GM12873 (cell line): ENCODE measurements around the gene SNTN.

Experiments
- CTCF ChIP-seq: IDR thresholded peaks from 2 replicates; pipeline ENCODE4 v1.5.1; 2012; ENCODE audit warnings: low read depth, mild to moderate bottlenecking, moderate library complexity, low read length, control low read depth; ENCODE audit not compliant: insufficient read depth; ENCODE audit errors: missing control alignments

SNTN gene

GRCh38 chr3:63624941-63625560 lies 27.4 kb upstream of the SNTN start:
- no peak for TF ChIP-seq CTCF

- TF ChIP-seq CTCF: no peak
These were observed 20.8 kb upstream of the SNTN start for GRCh38 chr3:63631670-63632069.

- TF ChIP-seq CTCF: no peak
These were observed 17.3 kb upstream of the SNTN start for GRCh38 chr3:63635186-63635585.

- no peak for TF ChIP-seq CTCF
These were observed 12.7 kb upstream of the SNTN start for GRCh38 chr3:63639806-63640205.

GRCh38 chr3:63642488-63642887 lies 10.0 kb upstream of the SNTN start:
- TF ChIP-seq CTCF: no peak

- TF ChIP-seq CTCF: no peak
These were observed 8.2 kb upstream of the SNTN start for GRCh38 chr3:63644212-63644797.

GRCh38 chr3:63654211-63654610 lies 1.7 kb downstream of the SNTN start:
- TF ChIP-seq CTCF: no peak
